Embryonic facial prominence (tissue), 1 donor: ENCODE results near the gene KIAA1217.

Source experiments
- DNase-seq: peaks from one replicate; pipeline ENCODE4 v3.0.0-alpha.2; 2016; ENCODE audit errors: extremely low spot score

Gene KIAA1217

GRCh38 chr10:24247841-24248240 is 38.9 kb downstream of the KIAA1217 start:
- DNase-seq: no peak

- DNase-seq: no peak
Observed at GRCh38 chr10:24249829-24250415, 41.0 kb downstream of the KIAA1217 start.

- no peak for DNase-seq
Observed at GRCh38 chr10:24251547-24251946, 42.6 kb downstream of the KIAA1217 start.

- DNase-seq: no peak
Observed at GRCh38 chr10:24254180-24254579, 45.2 kb downstream of the KIAA1217 start.

GRCh38 chr10:24255115-24255880 is 46.4 kb downstream of the KIAA1217 start:
- DNase-seq: no peak

- DNase-seq: no peak
Observed at GRCh38 chr10:24255881-24256311, 47.0 kb downstream of the KIAA1217 start.

GRCh38 chr10:24256619-24257107 is 47.7 kb downstream of the KIAA1217 start:
- no peak for DNase-seq

GRCh38 chr10:24257588-24257987 is 48.6 kb downstream of the KIAA1217 start:
- no peak for DNase-seq

- no peak for DNase-seq
Observed at GRCh38 chr10:24259365-24260130, 50.6 kb downstream of the KIAA1217 start.

- DNase-seq: no peak
Observed at GRCh38 chr10:24261627-24262026, 52.7 kb downstream of the KIAA1217 start.

GRCh38 chr10:24262929-24263590 is 54.1 kb downstream of the KIAA1217 start:
- no peak for DNase-seq

- no peak for DNase-seq
Observed at GRCh38 chr10:24269476-24269875, 60.5 kb downstream of the KIAA1217 start.

GRCh38 chr10:24272374-24272773 is 63.4 kb downstream of the KIAA1217 start:
- no peak for DNase-seq

GRCh38 chr10:24277277-24277676 is 68.3 kb downstream of the KIAA1217 start:
- DNase-seq: no peak

- DNase-seq: no peak
Observed at GRCh38 chr10:24277771-24278170, 68.8 kb downstream of the KIAA1217 start.

- no peak for DNase-seq
Observed at GRCh38 chr10:24278176-24278889, 69.4 kb downstream of the KIAA1217 start.

GRCh38 chr10:24279166-24279565 is 70.2 kb downstream of the KIAA1217 start:
- no peak for DNase-seq

GRCh38 chr10:24287559-24288195 is 78.7 kb downstream of the KIAA1217 start:
- no peak for DNase-seq

GRCh38 chr10:24288581-24288980 is 79.6 kb downstream of the KIAA1217 start:
- DNase-seq: no peak

- no peak for DNase-seq
Observed at GRCh38 chr10:24289235-24289634, 80.3 kb downstream of the KIAA1217 start.
